Prostate gland (tissue), 2 donors: ENCODE data around the gene ALDH1L1. TPM values are rescaled to one million over a fixed set of nuclear protein-coding genes. Genes with fewer than 3 reads are reported as not detected.

Source experiments
- DNase-seq: peaks from one replicate; pipeline ENCODE4 v3.0.0-alpha.2; 2019; ENCODE audit warnings: low spot score
- H3K27ac ChIP-seq, 2 donors: fragments of 200-600 bp; sonication (generic); 2 replicates each; pipeline ENCODE4 v1.5.1; 2017 to 2019
- H3K27me3 ChIP-seq: fragments of 200-600 bp; sonication (generic); replicated peaks from 2 replicates; pipeline ENCODE4 v1.5.1; 2019; ENCODE audit not compliant: insufficient read depth
- H3K36me3 ChIP-seq, 2 donors: fragments of 200-600 bp; sonication (generic); 1 replicate in 1 of 2; 2 replicates in 1 of 2; pipeline versions ENCODE4 v1.5.1 to v1.8.1; 2017 to 2019
- H3K4me1 ChIP-seq: fragments of 200-600 bp; sonication (generic); replicated peaks from 2 replicates; pipeline ENCODE4 v1.5.1; 2019
- H3K4me3 ChIP-seq, 2 donors: fragments of 200-600 bp; sonication (generic); 2 replicates each; pipeline ENCODE4 v1.5.1; 2017 to 2019
- H3K9me3 ChIP-seq: fragments of 200-600 bp; sonication (generic); 2 replicates; pipeline ENCODE4 v1.5.1; 2017
- POLR2A ChIP-seq: fragments of 450-650 bp; IDR thresholded peaks from one replicate; pipeline ENCODE4 v1.6.1; 2016; ENCODE audit warnings: antibody characterized with exemption, mild to moderate bottlenecking
- POLR2AphosphoS5 ChIP-seq: sonication (generic); formaldehyde crosslinking; IDR thresholded peaks from one replicate; pipeline ENCODE4 v1.6.1; 2017; ENCODE audit warnings: antibody characterized with exemption
- whole genome bisulfite sequencing: methylation state at CpG from one replicate; pipeline ENCODE4 v1.1.5; 2018; 5-methylcytosine and 5-hydroxymethylcytosine counted together
- intact Hi-C: fragments of 100-400 bp; cut with DNase I; formaldehyde crosslinking; loops from one replicate; pipeline ENCODE4 v1.14.2; 2022
- total RNA-seq, 2 donors: library from RNA; depleted of rRNA; stranded (reverse); fragments of >200 nt; gene quantifications; one replicate each; pipeline ENCODE4 v1.1.0, GENCODE V29; 2016
- TF ChIP-seq, protein P1 (sequence below), 4 experiments: fragments of 200-600 bp in 2 of 4; fragments of 450-650 bp in 2 of 4; sonication (generic) in 2 of 4; IDR thresholded peaks; 1 replicate in 3 of 4; 2 replicates in 1 of 4; pipeline ENCODE4 v1.5.1; 2016 to 2019; ENCODE audit warnings: antibody characterized with exemption in 4 of 4, mild to moderate bottlenecking in 2 of 4, moderate library complexity in 2 of 4

The ALDH1L1 gene
- total RNA-seq, 2 donors from 2014 or later = 19.6 to 57.3 TPM

DNA sequence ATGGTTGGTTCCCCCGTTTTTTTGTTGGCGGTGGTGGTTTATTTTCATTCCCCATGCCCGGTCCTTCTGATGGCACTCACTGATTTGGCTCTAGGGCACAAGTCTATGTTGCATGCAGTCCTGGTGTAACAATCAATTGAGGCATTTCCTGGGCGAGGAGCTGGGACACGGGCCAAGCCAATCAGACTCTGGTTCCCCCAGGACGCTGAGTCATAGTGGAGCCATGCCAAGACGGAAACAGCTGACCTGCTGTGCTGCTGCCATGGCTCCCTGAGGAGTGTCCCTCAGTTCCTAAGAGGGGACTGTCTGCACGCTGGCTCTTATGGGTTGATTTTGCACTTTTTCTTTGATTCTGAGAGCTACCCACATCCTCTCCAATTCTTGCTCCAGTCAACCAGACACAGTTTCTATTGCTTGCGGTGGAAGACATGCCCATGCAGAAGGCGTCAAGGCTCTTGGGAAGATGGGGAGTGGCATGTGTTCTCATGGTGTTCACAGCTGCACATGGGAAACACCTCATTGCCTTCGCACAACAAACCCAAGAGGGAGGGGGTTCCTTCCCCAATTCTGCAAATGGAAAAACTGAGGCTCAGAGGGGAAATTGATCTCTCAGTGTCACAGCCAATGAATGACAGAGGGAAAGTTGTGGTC, 28.3 kb upstream of the ALDH1L1 start:
- DNase-seq = peak; percentile 83
- TF ChIP-seq, protein P1, sequence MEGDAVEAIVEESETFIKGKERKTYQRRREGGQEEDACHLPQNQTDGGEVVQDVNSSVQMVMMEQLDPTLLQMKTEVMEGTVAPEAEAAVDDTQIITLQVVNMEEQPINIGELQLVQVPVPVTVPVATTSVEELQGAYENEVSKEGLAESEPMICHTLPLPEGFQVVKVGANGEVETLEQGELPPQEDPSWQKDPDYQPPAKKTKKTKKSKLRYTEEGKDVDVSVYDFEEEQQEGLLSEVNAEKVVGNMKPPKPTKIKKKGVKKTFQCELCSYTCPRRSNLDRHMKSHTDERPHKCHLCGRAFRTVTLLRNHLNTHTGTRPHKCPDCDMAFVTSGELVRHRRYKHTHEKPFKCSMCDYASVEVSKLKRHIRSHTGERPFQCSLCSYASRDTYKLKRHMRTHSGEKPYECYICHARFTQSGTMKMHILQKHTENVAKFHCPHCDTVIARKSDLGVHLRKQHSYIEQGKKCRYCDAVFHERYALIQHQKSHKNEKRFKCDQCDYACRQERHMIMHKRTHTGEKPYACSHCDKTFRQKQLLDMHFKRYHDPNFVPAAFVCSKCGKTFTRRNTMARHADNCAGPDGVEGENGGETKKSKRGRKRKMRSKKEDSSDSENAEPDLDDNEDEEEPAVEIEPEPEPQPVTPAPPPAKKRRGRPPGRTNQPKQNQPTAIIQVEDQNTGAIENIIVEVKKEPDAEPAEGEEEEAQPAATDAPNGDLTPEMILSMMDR (IDR thresholded peaks at IDR 0.05) = no peak
- peak; percentile 68 for TF ChIP-seq POLR2AphosphoS5
- TF ChIP-seq POLR2A = no peak
- H3K36me3 ChIP-seq = no peaks in the 10 kb centered on the region
- H3K4me1 ChIP-seq = no peaks in the 10 kb centered on the region
- H3K4me3 ChIP-seq = no peak overlapping the region
- H3K27ac ChIP-seq = no peak overlapping the region
- intact Hi-C loops = no loop called here
- no peaks in the 10 kb centered on the region for H3K27me3 ChIP-seq
- H3K9me3 ChIP-seq = no peaks in the 10 kb centered on the region
- WGBS = 60% methylated on average over 11 of the region's 11 CpGs

DNA sequence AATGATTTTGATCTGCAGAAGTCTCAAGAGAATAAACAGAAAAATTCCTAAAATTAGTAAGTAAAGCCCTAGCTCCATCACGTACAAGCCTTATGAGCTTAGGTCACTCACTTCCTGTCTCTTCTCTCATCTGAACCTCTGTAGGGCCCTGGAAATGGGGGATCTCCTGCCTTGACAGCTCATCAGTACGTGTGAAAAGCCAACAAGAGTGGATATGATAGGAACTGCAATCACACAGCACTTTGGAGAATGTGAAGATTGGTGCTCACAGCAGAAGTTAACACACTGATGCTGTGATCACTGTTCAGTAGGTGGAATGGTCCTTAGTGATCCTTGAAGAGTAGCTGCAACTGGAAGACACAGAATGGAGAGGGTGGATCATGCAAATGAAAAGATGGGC, 27.8 kb upstream of the ALDH1L1 start:
- H3K4me1 ChIP-seq = no peaks in the 10 kb centered on the region
- intact Hi-C loops = no loop called here
- no peaks in the 10 kb centered on the region for H3K36me3 ChIP-seq
- no peak overlapping the region for H3K27ac ChIP-seq
- 74% methylated on average over 2 of the region's 2 CpGs for WGBS
- no peak for DNase-seq
- H3K9me3 ChIP-seq = no peaks in the 10 kb centered on the region
- no peak for TF ChIP-seq POLR2A
- no peak for TF ChIP-seq POLR2AphosphoS5
- TF ChIP-seq, protein P1 (IDR thresholded peaks at IDR 0.05) = no peak
- H3K27me3 ChIP-seq = no peaks in the 10 kb centered on the region
- no peak overlapping the region for H3K4me3 ChIP-seq

DNA sequence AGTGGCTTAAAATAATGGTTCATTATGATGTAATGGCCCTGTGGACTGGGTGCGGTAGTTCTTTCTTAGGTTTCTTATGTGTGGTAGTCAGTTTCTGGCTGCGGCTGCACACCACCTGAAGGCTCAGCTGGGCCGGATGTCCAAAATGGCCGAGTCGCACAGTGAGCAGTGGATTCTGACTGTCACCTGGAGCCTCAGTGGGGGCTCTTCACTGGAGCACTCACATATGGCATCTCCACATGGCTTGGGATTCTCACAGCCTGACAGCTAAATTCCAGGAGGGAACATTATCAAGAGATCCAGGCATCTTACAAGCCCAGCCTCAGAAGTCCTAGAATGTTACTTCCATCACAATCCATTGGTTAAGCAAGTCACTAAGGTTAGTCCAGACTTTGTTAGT, 26.8 kb upstream of the ALDH1L1 start:
- no peak for TF ChIP-seq POLR2AphosphoS5
- TF ChIP-seq, protein P1 (IDR thresholded peaks at IDR 0.05) = no peak
- TF ChIP-seq POLR2A = no peak
- no peaks in the 10 kb centered on the region for H3K4me1 ChIP-seq
- DNase-seq = no peak
- 94% methylated on average over 5 of the region's 5 CpGs for WGBS
- no peaks in the 10 kb centered on the region for H3K27me3 ChIP-seq
- intact Hi-C loops = no loop called here
- no peak overlapping the region for H3K4me3 ChIP-seq
- H3K27ac ChIP-seq = no peak overlapping the region
- H3K36me3 ChIP-seq = no peaks in the 10 kb centered on the region
- no peaks in the 10 kb centered on the region for H3K9me3 ChIP-seq

DNA sequence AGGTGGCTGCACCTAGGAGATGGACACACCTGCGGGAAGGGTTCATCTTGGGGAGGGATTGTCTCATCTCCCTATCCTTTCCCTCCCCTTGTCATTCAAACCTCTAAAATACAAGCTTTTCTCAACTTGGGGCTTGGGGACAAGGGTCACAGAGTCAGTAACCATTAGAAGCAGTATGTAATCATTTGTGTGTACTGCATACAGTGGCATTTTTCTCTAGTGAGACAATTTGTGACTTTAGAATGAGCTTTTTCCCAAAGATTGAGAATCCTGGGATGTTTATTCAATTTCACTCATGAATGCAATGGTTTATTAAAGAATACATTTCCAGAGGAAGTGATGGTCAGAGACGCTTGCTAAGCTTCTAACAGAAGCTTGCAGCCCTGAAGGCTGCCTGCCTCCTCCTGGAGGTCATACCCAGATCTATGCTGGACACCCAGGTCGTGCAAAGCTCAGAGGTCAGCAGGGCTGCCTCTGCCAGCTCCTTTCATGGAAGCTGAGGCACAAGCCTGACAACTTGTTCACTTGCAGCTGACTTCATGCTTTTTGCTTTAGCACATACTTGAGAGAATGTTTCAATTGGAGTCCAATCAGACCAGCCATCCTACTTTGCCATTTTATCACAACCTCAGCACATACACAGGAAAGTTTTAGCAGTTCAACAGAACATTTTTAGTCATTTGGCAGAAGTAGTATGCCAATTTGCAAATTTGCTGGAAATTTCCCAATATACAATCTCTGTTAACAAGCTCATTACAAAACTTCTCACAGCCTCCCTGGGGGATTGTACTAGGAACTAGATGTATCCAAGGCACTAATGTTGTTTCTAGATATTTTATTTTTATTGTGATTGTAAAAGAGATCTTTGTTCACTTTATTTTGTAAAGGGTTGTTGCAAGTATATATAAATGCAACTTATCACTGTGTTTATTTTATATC, 25.6 kb upstream of the ALDH1L1 start:
- no peak for DNase-seq
- TF ChIP-seq, protein P1 (IDR thresholded peaks at IDR 0.05) = no peak
- TF ChIP-seq POLR2AphosphoS5 (no peak), POLR2A (no peak)
- Histone ChIP-seq H3K36me3 (no peaks in the 10 kb centered on the region), H3K4me3 (no peak overlapping the region), H3K9me3 (no peaks in the 10 kb centered on the region), H3K4me1 (no peaks in the 10 kb centered on the region), H3K27me3 (no peaks in the 10 kb centered on the region), H3K27ac (no peak overlapping the region)
- intact Hi-C loops = no loop called here
- 79% methylated on average over 3 of the region's 3 CpGs for WGBS
